ENCODE measurements around the gene SOD2.

SOD2 gene

DNA sequence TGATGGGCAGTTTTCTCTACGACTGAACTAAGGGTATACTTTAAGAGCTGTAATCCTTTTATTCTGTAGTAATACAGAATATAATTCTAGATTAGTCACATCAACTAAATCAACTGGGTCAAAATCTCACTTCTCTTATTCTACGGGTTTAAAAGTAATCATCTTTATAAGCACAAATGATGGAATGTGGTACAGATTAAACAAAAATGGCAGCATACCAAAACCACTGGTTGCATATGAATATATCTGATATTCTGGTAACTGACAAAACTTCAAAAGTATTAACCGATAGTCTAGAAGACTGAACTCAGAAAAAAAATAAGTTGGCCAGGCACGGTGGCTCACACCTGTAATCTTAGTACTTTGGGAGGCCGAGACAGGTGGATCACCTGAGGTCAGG is 7.0 kb downstream of the SOD2 start:
- TF ChIP-seq, protein P1, sequence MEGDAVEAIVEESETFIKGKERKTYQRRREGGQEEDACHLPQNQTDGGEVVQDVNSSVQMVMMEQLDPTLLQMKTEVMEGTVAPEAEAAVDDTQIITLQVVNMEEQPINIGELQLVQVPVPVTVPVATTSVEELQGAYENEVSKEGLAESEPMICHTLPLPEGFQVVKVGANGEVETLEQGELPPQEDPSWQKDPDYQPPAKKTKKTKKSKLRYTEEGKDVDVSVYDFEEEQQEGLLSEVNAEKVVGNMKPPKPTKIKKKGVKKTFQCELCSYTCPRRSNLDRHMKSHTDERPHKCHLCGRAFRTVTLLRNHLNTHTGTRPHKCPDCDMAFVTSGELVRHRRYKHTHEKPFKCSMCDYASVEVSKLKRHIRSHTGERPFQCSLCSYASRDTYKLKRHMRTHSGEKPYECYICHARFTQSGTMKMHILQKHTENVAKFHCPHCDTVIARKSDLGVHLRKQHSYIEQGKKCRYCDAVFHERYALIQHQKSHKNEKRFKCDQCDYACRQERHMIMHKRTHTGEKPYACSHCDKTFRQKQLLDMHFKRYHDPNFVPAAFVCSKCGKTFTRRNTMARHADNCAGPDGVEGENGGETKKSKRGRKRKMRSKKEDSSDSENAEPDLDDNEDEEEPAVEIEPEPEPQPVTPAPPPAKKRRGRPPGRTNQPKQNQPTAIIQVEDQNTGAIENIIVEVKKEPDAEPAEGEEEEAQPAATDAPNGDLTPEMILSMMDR (IDR thresholded peaks at IDR 0.05; ENCODE audit: low read depth, low read length) = no peak
- no peak for DNase-seq (ENCODE audit: low read depth)
- H3K4me3 ChIP-seq (ENCODE audit: low read depth, low read length) = no peak overlapping the region

DNA sequence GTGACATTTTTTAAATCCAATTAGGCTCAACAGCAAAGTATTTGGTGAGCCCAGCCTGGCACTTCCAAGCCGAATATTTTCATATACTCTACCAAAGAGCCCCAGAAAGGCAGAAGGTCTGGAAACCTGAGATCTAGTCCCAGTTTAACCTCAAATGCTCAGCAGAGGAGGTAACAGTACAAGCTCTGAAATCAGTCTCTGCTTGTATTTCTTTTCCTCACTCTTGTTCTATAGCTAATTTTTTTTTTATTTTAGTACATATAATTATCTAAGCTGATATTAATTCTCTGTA is 9.1 kb downstream of the SOD2 start:
- TF ChIP-seq MYC (IDR thresholded peaks at IDR 0.05; ENCODE audit: low read depth, low read length) (no peak), POLR2A (IDR thresholded peaks at IDR 0.05; ENCODE audit: extremely low read depth, insufficient read length) (no peak)
- TF ChIP-seq, protein P1 (IDR thresholded peaks at IDR 0.05; ENCODE audit: low read depth, low read length) = no peak
- TF ChIP-seq, protein P2, sequence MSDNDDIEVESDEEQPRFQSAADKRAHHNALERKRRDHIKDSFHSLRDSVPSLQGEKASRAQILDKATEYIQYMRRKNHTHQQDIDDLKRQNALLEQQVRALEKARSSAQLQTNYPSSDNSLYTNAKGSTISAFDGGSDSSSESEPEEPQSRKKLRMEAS (IDR thresholded peaks at IDR 0.05; ENCODE audit: low read depth, low read length) = no peak
- H3K4me3 ChIP-seq (ENCODE audit: low read depth, low read length) = no peak overlapping the region
- DNase-seq (ENCODE audit: low read depth) = no peak

DNA sequence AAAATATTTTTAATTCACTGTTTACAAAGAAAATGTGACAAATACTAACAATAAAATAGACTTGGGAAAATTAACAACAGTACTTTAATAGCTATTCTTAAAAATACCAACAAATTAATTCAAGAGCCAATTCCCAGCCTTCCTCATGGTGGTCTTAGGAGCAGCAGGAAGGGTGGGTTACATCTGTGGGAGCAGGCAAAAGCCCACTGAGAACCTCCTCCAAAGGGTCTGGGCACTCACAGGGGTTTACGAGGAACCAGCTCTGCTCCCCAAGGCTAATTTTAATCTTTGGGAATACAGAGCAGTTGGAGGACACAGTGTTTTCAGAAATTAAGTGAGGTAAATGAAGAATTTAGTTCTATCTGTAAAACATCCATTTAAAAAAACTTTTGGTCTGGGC is 10.2 kb downstream of the SOD2 start:
- no peak overlapping the region for H3K4me3 ChIP-seq (ENCODE audit: low read depth, low read length)
- TF ChIP-seq, protein P1 (IDR thresholded peaks at IDR 0.05; ENCODE audit: low read depth, low read length) = no peak
- TF ChIP-seq, protein P2 (IDR thresholded peaks at IDR 0.05; ENCODE audit: low read depth, low read length) = no peak
- no peak for TF ChIP-seq MYC (IDR thresholded peaks at IDR 0.05; ENCODE audit: low read depth, low read length)
- no peak for TF ChIP-seq POLR2A (IDR thresholded peaks at IDR 0.05; ENCODE audit: extremely low read depth, insufficient read length)

DNA sequence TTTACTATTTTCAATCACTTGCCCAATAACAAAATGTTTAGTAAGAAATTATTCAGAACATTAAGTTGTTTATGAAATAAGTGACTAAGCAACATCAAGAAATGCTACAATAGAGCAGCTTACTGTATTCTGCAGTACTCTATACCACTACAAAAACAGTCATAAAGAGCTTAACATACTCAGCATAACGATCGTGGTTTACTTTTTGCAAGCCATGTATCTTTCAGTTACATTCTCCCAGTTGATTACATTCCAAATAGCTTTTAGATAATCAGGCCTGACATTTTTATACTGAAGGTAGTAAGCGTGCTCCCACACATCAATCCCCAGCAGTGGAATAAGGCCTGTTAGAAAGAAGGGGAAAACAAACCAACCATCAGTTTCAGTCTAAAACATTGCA is 10.7 kb downstream of the SOD2 start:
- DNase-seq (ENCODE audit: low read depth) = no peak
- TF ChIP-seq, protein P2 (IDR thresholded peaks at IDR 0.05; ENCODE audit: low read depth, low read length) = no peak
- TF ChIP-seq MYC (IDR thresholded peaks at IDR 0.05; ENCODE audit: low read depth, low read length) = no peak
- no peak for TF ChIP-seq POLR2A (IDR thresholded peaks at IDR 0.05; ENCODE audit: extremely low read depth, insufficient read length)
- H3K4me3 ChIP-seq (ENCODE audit: low read depth, low read length) = no peak overlapping the region

More for the DNA sequence above, 10.2 kb downstream of the SOD2 start:
- DNase-seq (ENCODE audit: low read depth) = no peak

DNA sequence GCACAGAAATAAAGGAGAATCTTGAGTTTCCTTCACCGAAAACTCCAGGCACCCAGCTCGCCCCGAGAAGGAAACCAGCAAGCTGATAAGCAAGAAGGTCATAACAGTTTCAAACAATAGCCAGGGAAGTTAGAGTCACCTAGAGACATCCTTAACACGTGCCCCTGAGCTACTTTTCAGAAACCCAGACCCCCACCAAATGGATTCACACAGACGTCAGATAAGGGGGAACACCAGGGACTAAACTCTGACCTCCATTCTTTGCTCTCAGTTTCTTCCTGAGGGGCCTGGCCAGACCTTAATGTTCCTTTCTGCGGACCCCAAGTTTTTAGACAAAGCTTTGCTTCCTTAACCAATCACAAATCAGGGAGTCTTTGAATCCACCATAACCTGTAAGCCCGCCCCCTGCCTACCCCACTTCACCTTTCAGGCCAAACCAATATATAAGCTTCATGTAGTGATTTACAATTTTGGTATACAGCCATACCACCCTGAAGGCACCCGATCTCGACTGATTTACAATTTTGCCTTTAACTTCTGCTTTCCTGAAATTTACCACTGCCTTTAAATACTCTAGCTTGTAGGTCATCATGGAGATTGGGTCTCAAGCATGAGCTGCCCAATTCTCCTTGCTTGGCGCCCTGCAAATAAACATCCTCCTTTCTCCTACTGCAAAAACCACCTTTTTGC is 11.7 kb downstream of the SOD2 start:
- no peak for TF ChIP-seq MYC (IDR thresholded peaks at IDR 0.05; ENCODE audit: low read depth, low read length)
- TF ChIP-seq, protein P1 (IDR thresholded peaks at IDR 0.05; ENCODE audit: low read depth, low read length) = no peak
- no peak for TF ChIP-seq POLR2A (IDR thresholded peaks at IDR 0.05; ENCODE audit: extremely low read depth, insufficient read length)
- TF ChIP-seq, protein P2 (IDR thresholded peaks at IDR 0.05; ENCODE audit: low read depth, low read length) = no peak
- H3K4me3 ChIP-seq (ENCODE audit: low read depth, low read length) = no peak overlapping the region
- DNase-seq (ENCODE audit: low read depth) = no peak

- no peak for DNase-seq (ENCODE audit: low read depth)
- no peak overlapping the region for H3K4me3 ChIP-seq (ENCODE audit: low read depth, low read length)
- TF ChIP-seq, protein P1 (IDR thresholded peaks at IDR 0.05; ENCODE audit: low read depth, low read length) = no peak
- no peak for TF ChIP-seq POLR2A (IDR thresholded peaks at IDR 0.05; ENCODE audit: extremely low read depth, insufficient read length)
- TF ChIP-seq MYC (IDR thresholded peaks at IDR 0.05; ENCODE audit: low read depth, low read length) = no peak
- TF ChIP-seq, protein P2 (IDR thresholded peaks at IDR 0.05; ENCODE audit: low read depth, low read length) = no peak
Observed at GRCh38 chr6:159680104-159680503, 12.9 kb downstream of the SOD2 start.

All from NB4 (cell line).